Sigmoid colon (tissue), 7 donors: Measurements from ENCODE around the gene GPR55. TPM values are rescaled to one million over a fixed set of nuclear protein-coding genes. Genes with fewer than 3 reads are reported as not detected.

ENCODE experiments used
- DNase-seq: peaks from one replicate; pipeline ENCODE4 v3.0.0-alpha.2; 2019
- H3K27ac ChIP-seq, 4 donors: fragments of 200-600 bp; sonication (generic); one replicate each; pipeline ENCODE4 v1.5.1; 2016 to 2019; ENCODE audit warnings: mild to moderate bottlenecking in 1 of 4
- H3K27me3 ChIP-seq, 3 donors: fragments of 200-600 bp; sonication (generic); one replicate each; pipeline ENCODE4 v1.5.1; 2019; ENCODE audit warnings: mild to moderate bottlenecking in 1 of 3
- H3K36me3 ChIP-seq, 4 donors: fragments of 200-600 bp; sonication (generic); one replicate each; pipeline ENCODE4 v1.5.1; 2016 to 2019
- H3K4me1 ChIP-seq, 4 donors: fragments of 200-600 bp; sonication (generic); one replicate each; pipeline ENCODE4 v1.5.1; 2017 to 2019
- H3K4me3 ChIP-seq, 4 donors: fragments of 200-600 bp; sonication (generic); one replicate each; pipeline ENCODE4 v1.5.1; 2017 to 2019; ENCODE audit warnings: mild to moderate bottlenecking in 2 of 4, moderate library complexity in 1 of 4
- H3K9me3 ChIP-seq, 4 donors: fragments of 200-600 bp in 3 of 4; sonication (generic) in 3 of 4; one replicate each; pipeline versions ENCODE4 v1.5.1 to v1.6.1; 2013 to 2019
- CTCF ChIP-seq, 4 experiments: fragments of 450-650 bp in 3 of 4; fragments of 200-600 bp in 1 of 4; IDR thresholded peaks; one replicate each; pipeline ENCODE4 v1.5.1; 2016 to 2019; ENCODE audit warnings: antibody characterized with exemption in 4 of 4, mild to moderate bottlenecking in 3 of 4, moderate library complexity in 2 of 4
- EP300 ChIP-seq, 4 donors: sonication (generic); formaldehyde crosslinking; IDR thresholded peaks; one replicate each; pipeline ENCODE4 v1.6.1; 2017; ENCODE audit warnings: antibody characterized with exemption in 4 of 4
- POLR2A ChIP-seq, 2 donors: fragments of 450-650 bp; IDR thresholded peaks; one replicate each; pipeline ENCODE4 v1.6.1; 2016; ENCODE audit warnings: antibody characterized with exemption in 2 of 2, mild to moderate bottlenecking in 2 of 2, moderate library complexity in 2 of 2
- POLR2AphosphoS5 ChIP-seq, 4 donors: sonication (generic); formaldehyde crosslinking; IDR thresholded peaks; one replicate each; pipeline ENCODE4 v1.6.1; 2017; ENCODE audit warnings: antibody characterized with exemption in 4 of 4
- WGBS, 2 donors: extraction: QIAGEN DNeasy Blood & Tissue Kit; methylation state at CpG; one replicate each; pipeline ENCODE4 v1.1.7; 2013; 5-methylcytosine and 5-hydroxymethylcytosine counted together
- intact Hi-C: fragments of 100-400 bp; cut with DNase I; formaldehyde crosslinking; loops from one replicate; pipeline ENCODE4 v1.15.1; 2023
- polyA plus RNA-seq, 3 donors: library from polyadenylated mRNA; stranded (reverse); fragments of 200-250 nt; gene quantifications; one replicate each; pipeline ENCODE4 v1.2.3, GENCODE V29; 2013
- total RNA-seq, 4 donors: library from RNA; depleted of rRNA; stranded (reverse); fragments of >200 nt; gene quantifications; one replicate each; pipeline ENCODE4 v1.1.0, GENCODE V29; 2016
- donor health status: healthy with polysubstance abuse.
- donor health status: Bipolar disorder and iron deficiency.
- donor health status: healthy.

Gene GPR55
- total and polyA plus RNA-seq, 7 donors, result 0.23 to 1.4 TPM; not detected in 5

- no peak for DNase-seq
- Histone ChIP-seq H3K27ac (no peak overlapping the region), H3K4me1 (peaks cover 0 to 11% (median 4%) of the 10 kb centered on the region in 4 donors), H3K9me3 (no peaks in the 10 kb centered on the region), H3K27me3 (peaks cover 0 to 38% (median 3%) of the 10 kb centered on the region in 3 donors), H3K4me3 (no peak overlapping the region), H3K36me3 (no peaks in the 10 kb centered on the region)
- 19 to 60% methylated on average over 1 of the region's 1 CpG for WGBS, 2 donors
- no peak for TF ChIP-seq CTCF (IDR thresholded peaks at IDR 0.05)
- TF ChIP-seq EP300 (IDR thresholded peaks at IDR 0.05), result no peak
- no peak for TF ChIP-seq POLR2AphosphoS5 (IDR thresholded peaks at IDR 0.05)
- no peak for TF ChIP-seq POLR2A (IDR thresholded peaks at IDR 0.05)
- intact Hi-C loops, result no loop called here
These were observed 35.0 kb upstream of the GPR55 start for GRCh38 chr2:230960026-230960425.

- Histone ChIP-seq H3K27me3 (peaks cover 0 to 38% (median 3%) of the 10 kb centered on the region in 3 donors), H3K4me3 (no peak overlapping the region), H3K36me3 (no peaks in the 10 kb centered on the region), H3K27ac (no peak overlapping the region), H3K4me1 (peaks cover 0 to 11% (median 4%) of the 10 kb centered on the region in 4 donors), H3K9me3 (no peaks in the 10 kb centered on the region)
- TF ChIP-seq EP300 (IDR thresholded peaks at IDR 0.05) (no peak), POLR2AphosphoS5 (IDR thresholded peaks at IDR 0.05) (no peak), CTCF (IDR thresholded peaks at IDR 0.05) (no peak), POLR2A (IDR thresholded peaks at IDR 0.05) (no peak)
- DNase-seq, result no peak
- intact Hi-C loops, result no loop called here
- WGBS, 2 donors, result 42 to 78% methylated on average over 8 of the region's 8 CpGs
These were observed 34.0 kb upstream of the GPR55 start for GRCh38 chr2:230958820-230959756.

GRCh38 chr2:230957756-230958391 lies 32.8 kb upstream of the GPR55 start:
- H3K27ac ChIP-seq, result no peak overlapping the region
- no peak for TF ChIP-seq EP300 (IDR thresholded peaks at IDR 0.05)
- no peak for TF ChIP-seq POLR2AphosphoS5 (IDR thresholded peaks at IDR 0.05)
- no peak for TF ChIP-seq CTCF (IDR thresholded peaks at IDR 0.05)
- no peak for TF ChIP-seq POLR2A (IDR thresholded peaks at IDR 0.05)
- H3K9me3 ChIP-seq, result no peaks in the 10 kb centered on the region
- DNase-seq, result no peak
- H3K27me3 ChIP-seq, result peaks cover 0 to 38% (median 3%) of the 10 kb centered on the region in 3 donors
- H3K4me3 ChIP-seq, result peak overlapping the region in 3 of 4 donors; percentile 28 to 39 (median 34)
- intact Hi-C loops, result no loop called here
- peaks cover 0 to 11% (median 4%) of the 10 kb centered on the region in 4 donors for H3K4me1 ChIP-seq
- no peaks in the 10 kb centered on the region for H3K36me3 ChIP-seq

GRCh38 chr2:230956827-230957755 lies 32.0 kb upstream of the GPR55 start:
- Histone ChIP-seq H3K4me1 (peaks cover 0 to 11% (median 4%) of the 10 kb centered on the region in 4 donors), H3K36me3 (no peaks in the 10 kb centered on the region), H3K27ac (no peak overlapping the region), H3K27me3 (peaks cover 0 to 38% (median 3%) of the 10 kb centered on the region in 3 donors), H3K9me3 (no peaks in the 10 kb centered on the region), H3K4me3 (peak overlapping the region in 3 of 4 donors; percentile 28 to 39 (median 34))
- intact Hi-C loops, result no loop called here
- 8 to 17% methylated on average over 43 of the region's 43 CpGs for WGBS, 2 donors
- no peak for TF ChIP-seq POLR2A (IDR thresholded peaks at IDR 0.05)
- no peak for TF ChIP-seq CTCF (IDR thresholded peaks at IDR 0.05)
- TF ChIP-seq EP300 (IDR thresholded peaks at IDR 0.05), result no peak
- no peak for TF ChIP-seq POLR2AphosphoS5 (IDR thresholded peaks at IDR 0.05)
- DNase-seq, result no peak
